OCI-M2 (cell line): ENCODE data around the gene PTPRJ.
A peak's percentile ranks its signal among the peaks of the same experiment; 100 is the strongest.

Experiments
- DNase-seq: peaks from one replicate; lab custom pipeline; 2025; ENCODE audit not compliant: unreplicated experiment; lab: John Stamatoyannopoulos, UW

PTPRJ gene

DNA sequence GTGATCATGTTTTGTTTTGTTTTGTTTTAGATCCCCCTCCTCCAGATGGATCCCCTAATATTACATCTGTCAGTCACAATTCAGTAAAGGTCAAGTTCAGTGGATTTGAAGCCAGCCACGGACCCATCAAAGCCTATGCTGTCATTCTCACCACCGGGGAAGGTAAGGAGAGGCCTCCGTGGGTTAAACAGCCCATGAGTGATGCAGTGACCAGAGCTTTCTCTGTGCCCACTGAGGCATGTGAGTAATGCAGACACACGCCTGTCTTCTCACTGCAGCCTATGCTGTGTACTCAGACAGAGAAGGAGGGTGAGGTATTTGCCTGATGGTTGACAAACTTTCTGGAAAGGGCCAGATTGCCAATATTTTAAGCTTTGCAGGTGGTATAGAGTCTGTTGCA lies 162.5 kb downstream of the PTPRJ start:
- no peak for DNase-seq

DNA sequence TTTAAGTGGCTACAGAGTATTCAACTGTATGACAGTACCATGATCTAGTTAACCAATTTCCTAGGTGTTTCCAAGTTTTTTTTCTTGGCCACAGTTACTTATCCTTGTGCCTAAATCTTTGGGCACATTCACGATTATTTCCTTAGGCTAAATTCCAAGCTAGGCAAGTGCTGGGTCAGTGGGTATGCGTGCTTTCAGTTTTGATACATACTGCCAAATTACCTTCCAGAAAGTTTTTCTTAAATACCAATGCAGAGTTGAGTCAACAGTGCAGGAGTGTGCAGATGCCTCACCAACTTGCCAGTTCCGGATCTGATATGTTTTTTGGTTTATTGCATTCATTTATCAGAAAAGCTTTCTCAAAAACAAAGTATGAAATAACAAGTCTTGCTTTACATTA lies 168.4 kb downstream of the PTPRJ start:
- no peak for DNase-seq

DNA sequence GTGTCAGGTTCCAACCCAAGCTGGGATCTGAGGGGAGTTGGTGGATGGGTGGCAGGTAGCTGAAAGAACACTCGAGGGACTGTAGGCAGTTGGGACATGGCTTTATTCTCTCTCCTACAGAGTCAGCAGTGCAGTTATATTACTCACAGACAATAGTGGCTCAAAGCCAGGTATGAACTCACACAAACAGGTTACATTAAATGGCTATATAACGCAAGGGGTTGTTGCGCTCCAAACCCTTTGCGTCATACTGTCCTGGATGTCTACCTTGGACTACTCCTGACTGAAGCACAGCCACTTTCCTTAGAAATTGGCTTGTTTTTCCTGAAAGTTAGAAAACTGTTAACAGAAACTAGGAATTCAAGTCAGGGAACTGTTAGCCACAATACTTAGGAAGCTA lies 169.9 kb downstream of the PTPRJ start:
- DNase-seq: no peak

GRCh38 chr11:48154151-48154550 lies 173.8 kb downstream of the PTPRJ start:
- DNase-seq: no peak

DNA sequence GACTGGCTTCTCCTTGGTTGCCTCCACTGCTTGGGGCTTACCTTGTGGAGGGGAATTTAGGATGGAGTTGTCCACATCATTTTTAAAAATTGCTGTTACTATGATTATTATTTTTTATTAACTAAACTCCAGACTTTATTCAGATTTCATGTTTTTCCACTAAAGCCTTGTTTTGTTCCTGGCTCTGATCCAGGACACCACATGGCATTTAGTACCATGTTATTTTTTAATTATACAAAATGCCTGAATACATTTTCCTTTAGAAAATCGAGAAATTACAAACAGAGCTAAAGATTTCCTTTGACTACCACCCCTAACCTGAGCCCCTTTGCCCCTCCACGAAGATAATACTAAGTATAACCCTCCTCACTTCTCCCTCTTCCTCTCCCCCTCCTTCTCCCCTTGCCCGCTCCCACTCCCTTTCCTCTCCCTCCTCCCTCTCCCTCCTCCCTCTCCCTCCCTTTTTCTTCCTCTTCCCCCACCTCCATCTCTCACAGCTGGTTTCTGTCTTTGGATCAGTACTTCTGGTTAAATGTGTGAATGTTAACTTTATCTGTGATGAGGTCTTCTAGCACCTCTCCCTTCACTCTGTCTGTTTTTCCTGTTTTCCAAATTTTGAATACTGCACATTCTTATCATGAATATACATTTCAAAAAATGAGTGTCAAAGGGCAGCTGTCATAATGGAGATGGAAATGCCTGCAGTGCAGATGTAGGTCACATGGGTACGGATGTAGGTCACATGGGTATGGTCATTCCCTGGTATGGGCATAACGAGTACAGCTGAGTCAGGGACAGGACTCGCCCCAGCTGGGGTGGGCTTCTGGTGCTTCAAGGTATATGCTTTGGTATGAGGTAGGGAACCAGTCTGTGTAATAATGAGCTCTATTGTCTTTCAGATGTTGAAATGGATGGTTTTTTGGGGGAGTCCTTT lies 181.9 kb downstream of the PTPRJ start:
- no peak for DNase-seq

DNA sequence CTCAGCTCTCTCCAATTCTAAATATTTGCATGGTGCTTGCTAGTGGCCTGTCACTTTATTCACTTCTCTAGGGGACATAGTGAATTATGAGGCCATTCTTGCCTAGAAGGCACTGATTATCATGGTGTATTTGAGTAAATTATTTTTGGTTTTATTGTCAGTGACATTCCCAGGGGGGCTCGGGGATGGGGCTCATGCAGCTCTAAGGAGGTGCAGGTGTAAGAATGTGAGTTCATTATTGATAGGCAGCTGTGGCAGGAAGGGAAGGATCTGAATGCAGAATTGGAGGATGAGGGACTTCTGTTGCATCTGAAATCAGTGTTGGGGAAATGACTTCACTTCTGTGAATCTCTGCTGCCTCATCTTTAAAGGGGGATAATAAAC lies 182.5 kb downstream of the PTPRJ start:
- DNase-seq: no peak

- DNase-seq: no peak
These were observed 183.2 kb downstream of the PTPRJ start for GRCh38 chr11:48163360-48164100.

GRCh38 chr11:48164836-48165235 lies 184.5 kb downstream of the PTPRJ start:
- DNase-seq: no peak

DNA sequence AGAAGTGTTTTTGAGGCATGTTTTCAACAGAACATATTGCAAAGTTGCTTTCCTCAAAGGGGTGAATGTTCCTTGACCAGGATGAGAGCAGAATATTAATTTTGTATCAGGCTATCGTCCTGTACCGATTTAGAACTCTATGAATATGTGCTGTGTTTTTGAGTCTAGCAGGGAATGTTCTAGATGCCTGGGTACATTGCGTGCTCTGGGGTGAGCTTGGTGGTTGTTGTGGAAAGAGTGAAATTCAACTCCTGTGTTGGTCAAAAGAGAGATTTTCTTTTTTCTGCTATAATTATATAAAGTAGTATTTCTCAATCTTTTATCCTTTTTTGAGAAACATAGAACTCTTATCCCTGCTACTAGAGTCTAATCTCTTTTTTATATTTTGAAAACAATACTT lies 185.1 kb downstream of the PTPRJ start:
- DNase-seq: no peak

GRCh38 chr11:48167380-48167779 lies 187.0 kb downstream of the PTPRJ start:
- DNase-seq: no peak

- no peak for DNase-seq
These were observed 188.5 kb downstream of the PTPRJ start for GRCh38 chr11:48168815-48169214.

DNA sequence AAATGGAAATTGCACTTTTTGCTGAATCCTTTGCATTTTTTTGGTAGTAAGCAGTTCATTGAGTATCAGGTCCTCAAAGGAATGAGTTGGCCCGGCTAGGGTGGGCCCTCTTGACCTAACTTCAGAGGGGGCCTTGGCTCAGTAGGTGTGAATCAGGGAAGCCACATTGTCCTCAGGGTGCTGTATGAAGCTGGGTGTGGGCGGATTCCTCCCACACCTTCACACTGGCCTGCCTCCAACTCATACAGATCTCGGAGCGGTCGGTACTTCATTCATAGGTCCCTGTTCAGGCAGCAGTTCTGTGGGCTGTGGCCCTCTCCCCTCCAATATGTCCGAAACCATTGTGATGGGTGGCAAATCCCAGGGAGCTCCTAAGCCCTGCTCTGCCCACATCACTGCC lies 188.9 kb downstream of the PTPRJ start:
- DNase-seq: no peak

- no peak for DNase-seq
These were observed 189.4 kb downstream of the PTPRJ start for GRCh38 chr11:48169717-48170116.

DNA sequence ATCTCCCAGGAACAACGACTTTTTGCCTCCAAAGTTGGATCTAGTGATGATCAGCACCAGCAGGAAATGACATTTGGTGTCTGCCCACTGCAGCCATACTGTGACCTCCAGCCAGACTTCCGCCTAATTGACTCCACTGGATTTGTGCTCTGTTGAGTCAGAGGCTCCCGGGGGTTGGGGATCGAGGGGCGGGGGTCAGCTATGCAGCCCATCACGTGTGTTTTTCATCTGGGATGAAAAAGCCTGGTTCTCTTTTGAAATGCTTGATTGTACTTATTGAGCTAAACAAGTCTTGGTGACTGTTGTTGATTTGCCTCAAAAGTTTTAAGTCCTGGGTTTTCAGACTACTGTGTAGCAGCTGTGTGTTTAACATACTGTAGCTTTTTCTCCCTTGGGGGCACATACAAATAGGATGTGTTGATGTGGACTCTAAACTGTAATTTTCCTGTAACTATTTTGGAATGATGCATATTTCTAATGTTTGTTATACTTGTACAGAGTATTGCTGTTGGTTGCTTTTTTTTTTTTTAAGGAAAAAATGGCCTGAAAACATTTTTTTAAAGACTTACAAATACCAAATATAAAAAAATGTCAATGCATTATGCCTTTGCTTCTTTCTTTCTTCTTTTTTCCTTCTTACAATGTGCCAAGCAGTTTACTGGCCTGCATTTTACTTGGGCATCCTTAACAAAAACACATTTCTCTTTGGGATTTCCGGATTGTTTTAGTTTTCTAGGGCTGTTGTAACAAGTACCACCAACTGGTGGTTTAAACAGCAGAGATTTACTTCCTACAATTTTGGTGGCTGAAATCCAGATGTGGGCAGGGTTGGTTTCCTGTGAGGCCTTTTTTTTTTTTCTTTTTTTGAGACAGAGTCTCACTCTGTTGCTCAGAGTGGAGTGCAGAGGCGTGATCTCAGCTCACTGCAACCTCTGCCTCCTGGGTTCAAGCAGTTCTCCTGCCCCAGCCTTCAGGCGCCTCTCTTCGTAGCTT lies 190.2 kb downstream of the PTPRJ start:
- no peak for DNase-seq

DNA sequence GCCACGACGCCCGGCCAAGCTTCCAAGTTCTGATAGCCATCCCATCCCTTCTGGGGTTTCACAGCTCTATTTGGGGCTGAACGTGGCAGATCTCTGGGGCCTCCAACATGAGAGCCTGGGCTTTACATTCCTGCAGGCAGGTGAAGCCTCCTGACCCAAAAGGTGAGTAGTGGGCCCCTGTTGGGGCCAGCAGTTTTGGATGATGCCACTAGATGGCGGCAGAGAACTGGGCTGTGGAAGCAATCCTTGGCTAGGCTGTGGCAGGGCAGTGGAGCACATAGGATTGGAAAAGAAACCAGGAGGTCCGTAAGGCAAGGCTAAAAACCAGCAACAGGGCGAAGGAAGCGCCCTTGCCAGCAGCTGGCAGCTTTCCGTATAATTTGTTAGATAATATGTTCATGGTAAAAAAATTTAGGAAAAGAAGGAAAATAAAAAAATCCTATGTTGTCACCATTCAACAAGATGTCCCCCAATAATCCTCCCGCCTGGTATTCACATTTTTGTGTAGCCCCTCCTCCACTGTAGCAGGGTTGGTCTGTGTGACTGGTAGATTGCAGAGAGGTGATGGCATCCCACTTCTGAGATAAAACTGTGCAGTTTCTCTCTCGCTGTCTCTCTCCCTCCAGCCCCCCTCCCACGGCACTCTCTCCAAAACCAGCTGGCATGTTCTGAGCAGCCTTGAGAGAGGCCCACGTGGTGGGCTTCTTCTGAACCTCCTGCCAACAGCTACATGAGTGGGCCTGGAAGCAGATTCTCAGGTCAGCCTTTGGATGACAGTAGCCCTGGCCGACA lies 192.7 kb downstream of the PTPRJ start:
- peak; percentile 2 for DNase-seq

GRCh38 chr11:48177661-48178060 lies 197.3 kb downstream of the PTPRJ start:
- no peak for DNase-seq

DNA sequence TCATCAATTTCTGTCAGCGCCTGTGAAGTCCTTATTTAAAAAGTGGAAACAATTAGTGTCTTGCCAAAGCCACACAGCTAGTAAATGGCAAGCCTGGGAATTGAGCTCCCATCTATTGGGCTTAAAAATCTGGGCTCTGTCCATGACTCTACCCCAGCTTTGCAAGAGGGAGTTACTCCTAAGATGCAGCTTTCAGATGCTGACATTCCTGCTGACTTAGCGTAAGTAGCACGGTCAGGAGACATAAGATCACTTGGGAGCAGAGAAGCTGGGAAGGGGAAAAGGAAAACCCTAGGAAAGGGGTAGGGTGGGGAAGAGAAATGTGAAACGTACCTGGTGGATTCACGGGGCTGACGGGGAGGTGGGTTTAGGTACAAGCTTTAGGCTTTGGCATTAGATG lies 200.3 kb downstream of the PTPRJ start:
- no peak for DNase-seq

DNA sequence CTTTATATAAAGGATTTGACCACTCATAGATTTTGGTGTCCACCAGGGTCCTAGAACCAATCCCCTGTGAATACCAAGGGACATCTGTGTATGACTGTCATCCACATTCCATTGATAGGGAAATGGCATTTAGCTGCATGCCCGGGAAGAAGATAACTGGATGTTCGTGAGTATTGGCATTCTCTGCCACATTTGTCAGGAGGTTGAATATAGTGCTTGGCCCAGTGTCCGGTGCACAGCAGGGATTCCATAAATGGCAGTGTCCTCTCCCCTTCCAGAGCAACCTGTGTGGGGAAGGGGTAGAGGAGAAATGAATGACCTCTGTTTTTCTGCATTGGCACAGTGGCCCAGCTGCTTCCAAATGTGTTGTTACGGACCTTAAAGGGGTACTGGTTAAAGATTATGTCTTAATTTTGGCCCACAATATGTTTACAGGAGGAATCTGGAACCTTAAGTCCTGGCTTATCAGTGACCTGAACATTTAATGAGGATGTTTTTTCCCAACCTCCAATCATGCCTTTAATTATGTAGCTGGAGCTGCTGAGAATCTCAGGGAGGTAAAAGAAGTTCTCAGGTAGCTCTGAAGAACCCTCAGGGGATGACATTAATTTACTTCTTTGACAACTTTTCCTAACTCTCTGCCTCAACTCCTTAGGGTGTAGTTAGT lies 202.6 kb downstream of the PTPRJ start:
- no peak for DNase-seq

DNA sequence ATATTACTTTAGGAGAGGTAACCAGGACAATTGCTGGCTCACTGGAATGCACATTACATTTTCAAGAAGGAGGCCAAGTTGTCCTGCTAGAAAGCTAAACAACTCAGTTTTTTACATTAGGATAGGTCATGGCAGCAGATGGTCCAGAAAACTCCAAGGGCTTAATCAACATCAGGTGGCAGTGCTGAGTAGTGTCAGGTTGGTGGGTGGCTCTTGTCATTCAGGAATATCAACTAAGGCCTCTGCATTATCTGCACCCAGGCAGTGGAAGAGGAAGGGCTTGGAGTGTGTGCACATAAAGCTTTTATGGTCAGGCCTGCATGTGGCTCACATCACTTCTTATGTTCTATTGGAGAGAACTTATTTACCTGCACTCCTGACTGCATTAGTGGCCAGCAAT lies 204.1 kb downstream of the PTPRJ start:
- no peak for DNase-seq
